Cerebellar cortex (tissue), 1 donor: ENCODE results near the gene ZNF428.

Experiments used
- DNase-seq: peaks from one replicate; pipeline ENCODE4 v3.0.0-alpha.2; 2015; ENCODE audit warnings: low spot score

The ZNF428 gene

DNA sequence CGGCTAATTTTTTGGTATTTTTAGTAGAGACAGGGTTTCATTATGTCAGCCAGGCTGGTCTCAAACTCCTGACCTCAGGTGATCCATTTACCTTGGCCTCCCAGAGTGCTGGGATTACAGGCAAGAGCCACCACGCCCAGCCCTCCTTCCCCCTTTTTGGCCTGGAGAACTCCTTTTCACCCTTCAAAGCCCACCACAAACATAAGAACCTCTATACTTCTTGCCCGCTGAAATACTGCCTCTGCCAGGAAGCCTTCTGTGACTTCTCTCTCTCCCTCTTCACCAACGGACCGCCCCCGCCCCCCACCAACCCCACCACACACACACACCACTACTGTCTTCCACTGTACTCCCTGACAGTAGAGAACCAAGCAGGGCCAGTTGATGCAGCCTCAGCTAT lies 2.5 kb downstream of the ZNF428 start:
- DNase-seq = no peak

DNA sequence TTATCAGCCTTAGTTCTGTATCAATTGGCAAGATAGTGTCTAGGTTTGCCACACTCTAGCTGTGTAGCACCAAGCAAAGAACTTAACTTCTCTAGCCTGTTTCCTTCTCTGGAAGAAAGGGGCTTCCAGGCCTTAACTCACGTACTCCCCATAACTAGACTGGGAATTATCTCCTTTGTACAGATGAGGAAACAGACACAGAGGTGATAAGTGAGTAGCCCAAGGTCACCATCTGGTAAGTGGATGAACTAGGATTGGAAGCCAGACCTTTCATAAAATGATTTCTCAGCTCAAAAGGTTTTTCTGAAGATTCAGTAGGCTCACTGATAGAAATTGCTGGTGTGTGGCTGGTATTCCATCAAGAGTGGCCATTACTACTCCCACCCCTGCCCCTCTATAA lies 3.1 kb downstream of the ZNF428 start:
- DNase-seq = no peak

DNA sequence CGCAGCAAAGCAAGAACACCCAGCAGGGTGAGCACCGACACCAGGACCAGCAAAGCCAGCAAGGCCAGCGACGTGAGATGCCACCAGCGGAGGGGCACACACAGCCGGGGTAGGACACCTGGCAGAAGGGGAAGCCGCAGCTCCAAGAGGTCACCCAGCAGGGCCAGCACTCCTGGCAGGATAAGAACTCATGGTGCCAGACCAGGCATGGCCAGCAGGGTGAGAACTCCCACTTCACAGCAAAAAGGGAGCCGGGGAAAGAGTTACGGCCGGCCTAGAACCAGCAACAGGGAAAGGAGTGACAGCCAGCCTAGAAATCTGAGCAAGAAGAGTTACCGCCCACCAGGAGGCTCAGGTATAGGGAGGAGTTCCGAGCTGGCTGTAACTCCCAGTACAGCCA lies 7.1 kb downstream of the ZNF428 start:
- DNase-seq = no peak

DNA sequence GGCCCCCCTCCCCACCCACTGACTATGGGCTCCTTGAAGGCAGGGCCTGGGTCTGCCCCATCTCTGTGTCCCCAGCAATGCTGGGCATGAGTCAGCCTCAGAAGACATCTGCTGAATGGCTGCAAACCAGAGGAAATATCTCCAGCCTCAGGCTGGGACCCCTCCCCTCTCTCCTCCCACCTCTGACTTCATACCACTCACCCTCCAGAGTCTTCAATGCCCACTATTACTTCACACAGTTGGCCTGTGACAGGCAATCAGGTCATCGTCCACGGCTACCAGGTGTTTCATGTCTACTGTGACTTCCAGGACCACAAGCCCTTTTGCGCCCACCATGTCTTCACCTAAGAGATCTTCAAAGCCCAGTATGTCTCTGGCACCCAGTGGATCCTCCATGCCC lies 7.6 kb downstream of the ZNF428 start, which contains the start of gene SRRM5:
Gene SRRM5, plus strand, starts transcription at position 301 of the 400 bp plus-strand sequence. Its CDS starts 34 bp downstream, at position 335.
- DNase-seq = no peak

DNA sequence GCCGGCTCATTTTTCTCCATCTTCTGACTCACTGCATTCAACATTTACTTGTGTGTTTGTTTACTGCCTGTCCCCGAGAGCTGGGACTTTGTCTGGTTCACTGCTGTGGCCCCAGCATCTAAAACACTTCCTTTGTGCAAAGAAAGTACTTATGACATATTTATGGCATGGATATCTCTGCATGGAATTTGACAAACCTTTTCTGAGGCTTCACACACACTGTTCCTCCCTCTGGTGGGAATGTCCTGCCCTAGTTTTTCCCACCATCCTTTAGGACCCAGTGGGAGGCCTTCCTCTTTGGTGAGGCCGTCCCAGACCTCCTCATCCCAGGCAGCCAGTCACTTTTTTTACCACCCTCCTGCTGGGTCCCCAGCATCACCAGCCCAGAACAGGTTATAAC lies 8.9 kb downstream of the ZNF428 start:
- DNase-seq = no peak

DNA sequence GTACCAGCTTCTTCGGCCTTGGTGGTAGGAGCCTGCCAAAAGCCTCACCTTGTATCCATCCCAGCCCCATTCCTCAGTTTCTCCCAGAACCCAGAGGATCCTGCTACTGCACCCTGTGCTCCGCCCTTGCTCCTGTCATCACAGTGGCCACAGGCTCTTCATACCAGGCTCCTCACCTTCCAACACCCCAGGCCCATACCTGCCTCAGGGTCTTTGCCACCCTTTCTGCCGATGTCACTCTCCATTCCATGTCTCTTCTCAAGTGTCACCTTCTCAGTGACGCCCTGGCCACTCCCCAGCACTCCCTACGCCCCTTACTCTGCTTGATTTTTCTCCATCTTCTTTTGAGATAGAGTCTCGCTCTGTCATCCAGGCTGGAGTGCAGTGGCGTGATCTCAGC lies 9.6 kb downstream of the ZNF428 start:
- no peak for DNase-seq

DNA sequence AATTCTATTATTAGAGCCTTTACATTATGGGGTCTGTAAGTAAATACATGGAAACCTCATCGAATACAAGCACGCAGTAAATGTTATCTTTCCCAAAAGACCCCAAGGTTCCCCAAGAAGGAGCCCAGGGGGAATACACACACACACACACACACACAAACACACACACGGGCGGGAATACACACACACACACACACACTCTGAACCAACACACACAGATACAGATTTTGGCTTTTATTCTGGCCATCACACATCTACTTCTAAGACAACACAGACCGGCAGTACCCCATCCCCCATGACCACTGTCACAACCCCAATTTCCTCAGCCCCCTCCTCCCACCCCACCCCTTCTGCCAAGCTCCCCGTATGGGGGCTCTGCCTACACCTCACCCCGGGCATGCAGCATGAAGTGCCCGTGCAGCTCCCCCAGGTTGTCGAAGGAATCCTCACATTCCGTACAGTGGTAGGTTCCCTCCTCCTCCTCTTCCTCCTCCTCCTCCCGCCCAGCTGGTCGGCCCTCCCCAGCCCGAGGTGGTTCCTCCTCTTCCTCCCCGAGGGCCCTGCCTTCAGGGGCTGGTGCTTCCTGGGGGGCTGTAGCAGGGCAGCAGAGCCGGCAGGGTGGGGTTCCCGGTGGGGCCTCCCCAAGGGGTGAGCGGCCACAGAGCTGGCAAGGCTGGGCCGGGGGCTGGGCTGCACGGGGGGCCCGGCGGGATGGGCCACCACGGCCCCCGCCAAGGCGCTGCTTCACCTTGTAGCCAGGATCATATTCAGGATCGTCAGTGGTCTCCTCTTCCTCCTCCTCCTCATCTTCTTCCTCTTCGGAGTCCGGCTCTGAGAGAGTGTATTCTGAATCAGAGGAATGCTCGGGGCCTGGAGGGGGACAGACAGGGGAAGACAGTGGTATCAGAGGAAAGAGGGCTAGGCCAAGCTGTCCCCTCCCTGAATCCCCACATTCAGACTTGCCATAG lies 11.9 kb downstream of the ZNF428 start:
- no peak for DNase-seq

DNA sequence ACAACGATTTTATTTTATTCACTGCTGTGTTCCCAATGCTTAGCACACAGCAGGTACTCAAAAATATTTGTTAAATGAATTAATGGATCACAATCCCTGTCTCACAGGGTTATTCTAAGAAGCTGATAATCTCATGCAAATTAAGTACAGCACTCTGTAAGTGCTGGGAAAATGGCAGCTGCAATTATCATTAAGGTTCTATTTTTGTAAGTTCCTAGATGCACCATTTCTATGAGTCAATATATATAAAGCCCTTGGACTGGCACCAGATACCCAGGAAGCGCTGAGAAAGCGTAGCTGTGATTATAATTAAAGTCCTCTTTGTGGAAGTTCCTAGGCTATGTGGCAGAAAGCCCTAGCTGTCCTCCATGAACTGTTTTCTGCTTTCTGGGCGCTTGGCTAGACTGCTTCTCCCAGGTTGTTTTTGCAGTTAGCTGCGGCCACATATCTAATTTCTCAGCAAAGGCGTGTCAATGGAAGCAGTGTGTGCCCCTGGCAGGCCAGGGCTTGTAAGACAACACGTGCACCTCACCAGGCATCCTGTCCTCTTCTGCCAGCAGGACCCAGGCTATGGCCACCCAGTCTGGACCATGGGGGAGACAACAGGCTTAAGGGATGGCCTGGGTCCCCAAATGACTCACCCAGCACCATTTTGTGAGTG lies 12.7 kb downstream of the ZNF428 start:
- no peak for DNase-seq

DNA sequence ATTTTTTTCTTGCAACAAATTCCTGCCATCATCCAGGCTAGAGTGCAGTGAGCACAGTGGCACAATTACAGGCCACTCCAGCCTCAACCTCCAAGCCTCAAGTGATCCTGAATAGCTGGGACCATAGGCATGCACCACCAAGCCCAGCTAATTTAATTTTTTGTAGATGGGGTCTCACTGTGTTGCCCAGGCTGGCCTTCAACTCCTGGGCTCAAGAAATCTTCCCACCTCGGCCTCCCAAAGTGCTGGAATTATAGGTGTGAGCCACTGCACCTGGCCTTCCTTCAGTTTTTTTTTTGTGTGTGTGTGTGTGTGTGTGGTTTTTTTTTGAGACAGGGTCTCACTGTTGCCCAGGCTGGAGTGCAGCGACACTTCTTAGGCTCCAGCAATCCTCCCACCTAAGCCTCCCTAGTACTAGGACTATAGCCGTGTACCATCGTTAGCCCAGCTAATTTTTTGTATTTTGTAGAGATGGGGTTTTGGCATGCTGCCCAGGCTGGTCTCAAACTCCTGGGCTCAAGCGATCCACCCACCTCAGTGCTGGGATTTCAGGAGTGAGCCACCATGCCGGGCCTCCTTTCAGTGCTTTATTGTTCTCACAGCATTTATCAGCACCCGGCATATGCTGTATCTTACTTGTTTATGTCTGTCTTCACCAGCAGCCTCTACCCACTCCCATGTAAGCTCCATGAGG lies 13.4 kb downstream of the ZNF428 start:
- DNase-seq = no peak

DNA sequence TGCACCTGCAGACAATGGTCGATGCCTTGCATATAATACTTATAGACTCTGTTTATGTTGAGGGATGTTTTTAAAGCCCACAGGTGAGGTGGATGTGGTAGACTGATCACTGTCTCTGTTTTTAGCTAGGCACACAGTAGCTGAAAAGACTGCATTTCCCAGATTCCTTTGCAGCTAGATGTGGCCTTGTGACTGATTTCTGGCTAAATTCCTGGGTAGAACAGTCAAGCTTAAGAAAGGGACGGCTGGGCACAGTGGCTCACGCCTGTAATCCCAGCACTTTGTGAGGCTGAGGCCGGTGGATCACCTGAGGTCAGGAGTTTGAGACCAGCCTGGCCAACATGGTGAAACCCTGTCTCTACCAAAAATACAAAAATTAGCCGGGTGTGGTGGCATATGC lies 19.1 kb downstream of the ZNF428 start:
- DNase-seq = peak; percentile 82

DNA sequence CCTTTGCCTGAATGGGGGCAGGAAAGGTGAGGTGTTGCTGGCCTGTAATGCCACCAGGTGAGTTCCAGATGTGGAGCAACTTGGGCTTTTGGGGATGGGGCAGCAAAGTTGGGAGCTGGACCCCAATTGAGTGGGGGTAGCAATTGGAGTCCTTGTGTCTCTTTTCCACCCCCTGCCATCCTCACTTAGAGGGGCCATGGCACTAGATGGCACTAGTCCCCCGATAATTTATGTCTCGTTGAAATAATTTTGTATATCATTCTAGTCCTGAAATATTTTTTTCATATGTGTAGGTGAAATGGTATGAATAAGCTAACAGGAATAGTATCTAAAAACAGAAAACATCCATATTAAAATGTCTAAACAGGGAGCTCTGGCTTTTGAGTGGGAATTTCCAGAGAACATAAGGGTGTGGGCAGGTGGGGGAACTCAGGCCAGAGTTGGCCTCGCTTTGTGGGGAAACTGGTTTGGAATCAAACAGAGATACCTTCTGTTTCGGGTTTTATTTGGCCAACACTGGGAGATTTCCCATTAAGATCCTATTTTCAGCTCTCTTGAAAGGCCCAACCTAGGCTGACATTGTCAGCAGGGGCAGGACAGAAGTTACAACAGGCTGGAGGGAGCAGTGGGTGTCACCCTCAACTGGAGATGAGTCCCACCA lies 19.7 kb downstream of the ZNF428 start:
- DNase-seq = peak; percentile 79

DNA sequence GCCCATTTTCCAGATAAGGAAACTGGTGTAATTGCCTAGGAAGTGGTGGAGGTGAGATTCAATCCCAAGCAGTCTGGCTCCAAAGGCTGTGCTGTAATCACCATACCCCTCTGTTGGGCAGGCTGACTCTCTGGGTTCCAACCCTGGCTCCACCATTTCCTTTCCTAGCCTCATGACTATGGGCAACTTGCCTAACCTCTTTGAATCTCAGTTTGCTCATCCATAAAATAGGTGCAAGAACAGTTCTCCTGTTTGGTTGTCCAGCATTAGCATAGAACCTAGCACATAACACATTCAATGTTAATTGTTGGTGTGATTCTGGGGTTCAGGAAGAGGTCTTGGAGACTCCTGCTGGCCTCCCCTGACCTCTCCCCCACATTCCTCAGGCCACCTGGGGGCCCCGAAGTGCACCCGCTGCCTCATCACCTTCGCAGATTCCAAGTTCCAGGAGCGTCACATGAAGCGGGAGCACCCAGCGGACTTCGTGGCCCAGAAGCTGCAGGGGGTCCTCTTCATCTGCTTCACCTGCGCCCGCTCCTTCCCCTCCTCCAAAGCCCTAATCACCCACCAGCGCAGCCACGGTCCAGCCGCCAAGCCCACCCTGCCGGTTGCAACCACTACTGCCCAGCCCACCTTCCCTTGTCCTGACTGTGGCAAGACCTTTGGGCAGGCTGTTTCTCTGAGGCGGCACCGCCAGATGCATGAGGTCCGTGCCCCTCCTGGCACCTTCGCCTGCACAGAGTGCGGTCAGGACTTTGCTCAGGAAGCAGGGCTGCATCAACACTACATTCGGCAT lies 20.8 kb downstream of the ZNF428 start:
- no peak for DNase-seq

DNA sequence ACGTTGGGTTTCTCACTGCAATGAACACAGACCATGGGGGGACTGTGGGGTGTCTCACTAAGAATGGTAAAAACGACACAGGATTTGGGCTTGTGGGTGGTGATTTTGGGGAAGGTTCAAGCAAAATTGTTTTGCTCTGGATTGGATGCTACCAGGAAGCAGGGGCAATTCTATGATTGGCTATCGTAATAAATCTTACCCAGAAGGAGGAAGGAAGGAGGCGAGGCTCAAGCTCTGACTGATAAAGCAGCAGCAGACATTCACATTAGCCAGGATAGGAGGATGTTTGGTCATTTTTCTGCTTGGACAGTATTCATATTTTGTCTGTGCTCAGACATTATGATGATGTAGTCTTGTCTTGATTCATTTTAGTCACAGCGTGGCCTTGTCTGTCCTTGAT lies 21.6 kb downstream of the ZNF428 start:
- DNase-seq = no peak

DNA sequence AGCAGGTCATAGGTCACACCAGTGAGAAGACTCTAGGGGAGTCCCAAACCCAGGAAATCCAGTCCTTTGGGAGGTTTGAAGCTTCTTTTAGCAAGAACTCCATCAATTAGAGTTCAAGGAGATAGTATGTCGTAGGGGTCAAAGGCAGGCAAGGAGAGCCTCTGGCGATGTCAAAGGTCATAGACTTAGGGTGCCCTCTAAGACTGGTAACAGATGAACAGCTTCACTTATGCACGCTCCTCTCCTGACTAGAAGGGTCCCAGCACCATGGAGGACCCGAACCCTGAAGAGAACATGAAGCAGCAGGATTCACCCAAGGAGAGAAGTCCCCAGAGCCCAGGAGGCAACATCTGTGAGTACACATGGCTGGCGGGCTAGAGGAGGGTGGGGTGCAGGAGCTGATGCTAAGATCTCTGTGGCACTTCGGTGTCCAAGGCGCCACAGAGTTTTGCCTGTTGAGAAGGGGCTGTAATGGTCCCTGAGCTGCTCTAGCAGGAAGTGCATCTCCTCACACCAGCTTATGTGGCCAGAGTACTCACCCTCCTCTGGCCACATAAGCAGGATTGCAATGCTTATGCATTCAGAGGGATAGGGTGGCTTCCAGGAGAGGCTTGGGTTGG lies 22.5 kb downstream of the ZNF428 start:
- peak; percentile 24 for DNase-seq

DNA sequence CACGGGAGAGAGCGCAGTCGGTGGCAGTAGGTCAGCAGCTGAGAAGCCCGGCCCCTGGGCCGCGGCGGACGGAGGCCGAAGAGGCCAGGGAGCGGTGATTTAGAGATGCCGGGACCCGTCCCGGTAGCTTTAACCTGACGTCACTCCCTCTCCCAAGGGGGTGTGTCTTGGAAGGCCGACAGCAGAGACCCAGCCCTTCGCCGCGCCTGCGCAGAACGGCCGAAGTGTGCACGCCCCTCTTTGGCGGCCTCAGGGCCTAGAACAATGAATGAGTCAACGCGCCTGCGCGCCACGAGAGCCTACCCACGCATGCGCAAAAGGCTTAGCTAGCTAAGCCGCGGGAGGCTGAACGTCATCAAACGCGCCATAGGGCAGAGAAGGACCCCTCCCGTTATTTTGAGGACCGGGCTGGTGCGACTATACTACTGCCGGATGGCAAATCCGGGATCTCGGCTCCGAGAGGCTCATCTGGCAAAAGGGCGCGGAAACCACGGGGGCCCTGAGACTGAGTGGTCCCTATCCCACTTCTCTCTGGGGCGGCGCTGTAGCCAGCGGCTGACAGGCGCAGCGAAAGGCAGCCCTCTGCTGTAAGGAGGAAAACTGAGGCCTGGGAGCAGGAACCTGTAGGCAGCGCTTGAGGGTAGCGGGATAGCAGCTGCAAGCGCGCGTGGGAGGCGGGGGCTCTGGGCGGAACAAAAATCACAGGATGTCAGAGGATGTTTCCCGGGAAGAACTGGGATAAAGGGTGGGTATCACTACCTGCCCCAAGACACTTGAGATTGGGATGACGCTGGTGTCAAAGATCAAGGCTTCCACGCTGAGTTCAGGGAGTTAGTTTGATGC lies 23.2 kb downstream of the ZNF428 start, which contains the start of the genes IRGQ and ZNF576:
Gene IRGQ, minus strand, starts transcription at position 136 of the 843 bp plus-strand sequence. CDS start 796 bp downstream, outside the sequence.
Gene ZNF576, plus strand, starts transcription at position 597 of the 843 bp plus-strand sequence. CDS start 514 bp downstream, outside the sequence.
- peak; percentile 99 for DNase-seq

DNA sequence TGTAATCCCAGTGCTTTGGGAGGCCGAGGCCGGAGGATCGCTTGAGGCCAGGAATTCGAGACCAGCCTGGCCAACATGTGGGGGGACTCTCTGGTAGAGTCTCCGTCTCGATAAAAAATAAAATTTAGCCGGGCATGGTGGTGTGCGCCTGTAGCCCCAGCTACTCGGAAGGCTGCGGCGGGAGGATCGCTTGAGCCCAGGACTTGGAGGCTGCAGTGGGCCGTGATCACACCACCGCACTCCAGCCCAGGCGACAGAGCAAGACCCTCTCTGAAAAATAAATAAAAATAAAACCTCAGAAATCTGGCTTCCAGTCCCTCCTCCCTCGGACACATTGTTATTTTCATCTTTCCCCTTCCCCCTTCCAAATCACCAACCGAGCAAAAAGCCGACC lies 23.8 kb downstream of the ZNF428 start:
- DNase-seq = no peak

DNA sequence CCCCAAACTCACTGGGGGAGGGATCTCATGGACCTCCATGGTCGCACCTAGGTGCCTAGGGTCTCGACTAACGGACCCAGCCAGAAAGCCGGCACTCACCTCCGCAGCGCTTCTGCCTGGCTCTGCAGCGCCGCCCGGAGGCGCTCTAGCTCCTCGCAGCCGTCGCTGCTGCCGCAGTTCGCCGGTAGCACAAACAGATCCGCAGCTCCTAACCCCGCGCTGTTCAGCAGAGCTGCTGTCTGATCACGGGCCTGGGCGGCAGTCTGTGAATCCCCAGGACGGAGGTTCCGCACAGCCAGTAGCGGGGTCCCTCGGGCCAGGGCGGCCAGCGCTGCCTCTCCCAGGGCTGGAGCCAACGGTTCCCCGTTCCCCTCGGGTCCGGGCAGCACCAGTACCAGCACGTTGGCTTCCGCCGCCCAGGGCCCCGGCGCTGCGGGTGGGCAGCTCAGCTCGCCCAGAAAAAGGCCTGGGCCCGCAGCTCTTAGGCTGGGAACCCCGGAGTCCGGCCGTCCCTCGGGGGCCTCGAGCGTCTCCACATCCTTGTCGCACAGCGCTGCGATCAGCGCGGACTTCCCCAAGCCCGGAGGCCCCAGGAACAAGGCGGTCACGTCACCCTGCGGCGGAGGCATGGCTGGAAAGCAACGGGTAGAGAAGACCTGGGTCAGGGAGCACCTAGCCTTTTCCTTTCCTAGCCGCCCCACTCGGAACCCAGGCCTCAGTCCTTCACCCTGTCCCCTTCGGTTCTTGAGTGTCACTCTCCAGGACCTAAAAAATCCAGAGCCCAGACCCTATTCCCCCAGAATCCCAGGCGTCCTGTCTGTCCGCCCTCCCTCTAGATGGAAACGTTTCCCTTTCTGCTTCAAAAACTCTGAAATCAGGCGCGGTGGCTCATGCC lies 24.5 kb downstream of the ZNF428 start:
- DNase-seq = peak; percentile 61

DNA sequence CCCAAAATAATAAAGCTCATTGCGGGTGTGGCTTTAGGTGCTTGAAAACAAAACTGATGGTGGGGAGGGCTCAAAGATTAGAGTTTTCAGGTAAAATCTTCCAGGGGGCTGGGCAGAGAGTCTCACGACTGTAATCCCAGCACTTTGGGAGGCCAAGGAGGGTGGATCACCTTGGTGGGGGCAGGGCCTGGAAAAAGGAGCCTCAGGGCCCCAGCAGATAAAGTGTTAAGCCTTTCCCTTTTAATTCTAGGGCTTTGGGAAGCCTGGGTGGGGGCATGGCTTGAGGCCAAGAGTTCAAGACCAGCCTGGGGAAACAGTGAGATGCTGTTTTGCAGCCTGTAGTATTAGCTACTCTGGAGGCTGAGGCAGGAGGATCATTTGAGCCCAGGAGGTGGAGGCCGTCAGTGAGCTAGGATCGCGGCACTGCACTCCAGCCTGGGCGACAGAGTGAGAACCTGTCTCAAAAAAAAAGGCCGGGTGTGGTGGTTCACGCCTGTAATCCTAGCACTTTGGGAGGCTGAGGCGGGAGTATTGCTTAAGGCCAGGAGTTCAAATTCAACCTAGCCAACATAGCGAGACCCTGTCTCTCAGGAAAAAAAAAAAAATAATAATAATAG lies 25.2 kb downstream of the ZNF428 start:
- no peak for DNase-seq
